ENCODE results near the gene FAM185A.
"Not testable (repeated sequence)": the region's sequence is repeated elsewhere in the genome, so short reads cannot be mapped to it uniquely, and the experiment has no call there.

The FAM185A gene

GRCh38 chr7:102836977-102837376 lies 88.2 kb downstream of the FAM185A start:
- Mint-ChIP-seq H3K4me1 (peaks cover 3% of the 10 kb centered on the region), H3K27ac (no peak overlapping the region), H3K9me3 (no peaks in the 10 kb centered on the region), H3K27me3 (no peaks in the 10 kb centered on the region), H3K36me3 (peaks cover 18% of the 10 kb centered on the region), H3K4me3 (no peak overlapping the region)

- H3K36me3 Mint-ChIP-seq = peaks cover 22% of the 10 kb centered on the region
- no peak overlapping the region for H3K4me3 Mint-ChIP-seq
- H3K27ac Mint-ChIP-seq = no peak overlapping the region
- no peaks in the 10 kb centered on the region for H3K9me3 Mint-ChIP-seq
- no peaks in the 10 kb centered on the region for H3K27me3 Mint-ChIP-seq
- H3K4me1 Mint-ChIP-seq = peaks cover 3% of the 10 kb centered on the region
Observed at GRCh38 chr7:102837802-102838201, 89.0 kb downstream of the FAM185A start.

DNA sequence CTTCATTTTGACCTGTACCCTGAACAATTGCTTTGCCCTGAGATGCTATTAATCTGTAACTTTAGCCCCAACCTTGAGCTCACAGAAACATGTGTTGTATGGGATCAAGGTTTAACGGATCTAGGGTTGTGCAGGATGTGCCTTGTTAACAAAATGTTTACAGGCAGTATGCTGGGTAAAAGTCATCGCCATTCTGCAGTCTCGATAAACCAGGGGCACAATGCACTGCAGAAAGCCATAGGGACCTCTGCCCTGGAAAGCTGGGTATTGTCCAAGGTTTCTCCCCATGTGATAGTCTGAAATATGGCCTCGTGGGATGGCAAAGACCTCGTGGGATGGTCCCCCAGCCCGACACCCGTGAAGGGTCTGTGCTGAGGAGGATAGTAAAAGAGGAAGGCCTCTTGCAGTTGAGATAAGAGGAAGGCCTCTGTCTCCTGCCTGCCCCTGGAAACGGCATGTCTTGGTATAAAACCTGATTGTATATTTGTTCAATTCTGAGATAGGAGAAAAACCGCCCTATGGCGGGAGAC lies 89.8 kb downstream of the FAM185A start:
- not testable (repeated sequence) for H3K4me1 Mint-ChIP-seq

DNA sequence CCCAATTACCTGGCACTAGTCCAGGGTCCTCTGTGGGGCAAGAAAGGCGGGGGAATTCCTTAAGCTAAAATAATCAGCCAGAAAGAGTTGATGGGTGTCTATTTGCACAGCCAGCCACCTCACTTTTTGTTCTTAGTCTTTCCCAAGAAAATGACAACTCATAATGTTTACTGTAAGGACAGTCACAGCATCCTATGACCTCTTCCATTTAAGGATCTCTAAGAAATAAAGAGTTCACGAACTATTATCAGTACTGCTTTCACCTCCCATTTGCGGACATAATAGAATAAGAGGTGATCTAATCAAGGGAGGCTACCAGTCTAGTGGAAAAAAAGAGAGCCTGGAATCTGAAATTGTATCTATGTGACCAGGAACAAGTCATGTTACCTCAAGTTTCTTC lies 91.6 kb downstream of the FAM185A start:
- H3K4me1 Mint-ChIP-seq = no peaks in the 10 kb centered on the region
- no peaks in the 10 kb centered on the region for H3K27me3 Mint-ChIP-seq
- no peaks in the 10 kb centered on the region for H3K9me3 Mint-ChIP-seq
- H3K27ac Mint-ChIP-seq = no peak overlapping the region
- no peak overlapping the region for H3K4me3 Mint-ChIP-seq
- H3K36me3 Mint-ChIP-seq = peaks cover 22% of the 10 kb centered on the region

More for the DNA sequence above, 89.8 kb downstream of the FAM185A start:
- H3K36me3 Mint-ChIP-seq = peaks cover 22% of the 10 kb centered on the region
- not testable (repeated sequence) for H3K9me3 Mint-ChIP-seq, H3K27ac Mint-ChIP-seq, H3K27me3 Mint-ChIP-seq, H3K4me3 Mint-ChIP-seq

- Mint-ChIP-seq H3K9me3 (no peaks in the 10 kb centered on the region), H3K27ac (no peak overlapping the region), H3K27me3 (no peaks in the 10 kb centered on the region), H3K4me3 (no peak overlapping the region), H3K36me3 (peaks cover 19% of the 10 kb centered on the region), H3K4me1 (no peaks in the 10 kb centered on the region)
Observed at GRCh38 chr7:102841290-102841689, 92.5 kb downstream of the FAM185A start.

- Mint-ChIP-seq H3K27ac (no peak overlapping the region), H3K9me3 (no peaks in the 10 kb centered on the region), H3K4me1 (no peaks in the 10 kb centered on the region), H3K27me3 (no peaks in the 10 kb centered on the region), H3K4me3 (no peak overlapping the region), H3K36me3 (peaks cover 12% of the 10 kb centered on the region)
Observed at GRCh38 chr7:102842284-102842683, 93.5 kb downstream of the FAM185A start.

- H3K4me3 Mint-ChIP-seq = no peak overlapping the region
- H3K36me3 Mint-ChIP-seq = peaks cover 6% of the 10 kb centered on the region
- no peak overlapping the region for H3K27ac Mint-ChIP-seq
- no peaks in the 10 kb centered on the region for H3K4me1 Mint-ChIP-seq
- no peaks in the 10 kb centered on the region for H3K27me3 Mint-ChIP-seq
- H3K9me3 Mint-ChIP-seq = no peaks in the 10 kb centered on the region
Observed at GRCh38 chr7:102843850-102844249, 95.1 kb downstream of the FAM185A start.

DNA sequence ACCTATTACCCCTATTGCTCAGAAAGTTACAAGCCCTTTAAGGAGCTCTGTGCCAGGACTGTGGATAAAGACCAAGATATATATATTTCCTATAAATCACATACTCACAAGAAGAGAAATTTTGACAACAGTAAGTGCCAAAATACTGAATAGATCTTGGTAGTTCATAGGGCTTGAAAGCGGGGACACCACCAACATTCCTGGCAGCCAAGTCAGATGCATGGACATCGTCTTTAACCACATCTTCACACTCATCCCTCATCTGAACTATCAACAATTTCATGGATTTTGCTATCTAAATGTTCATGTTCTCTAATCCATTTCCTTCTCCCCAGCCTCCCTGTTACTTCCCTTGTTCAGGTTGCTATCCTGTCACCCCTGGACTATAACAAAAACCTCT lies 96.5 kb downstream of the FAM185A start:
- H3K27me3 Mint-ChIP-seq = no peaks in the 10 kb centered on the region
- H3K9me3 Mint-ChIP-seq = no peaks in the 10 kb centered on the region
- no peak overlapping the region for H3K27ac Mint-ChIP-seq
- H3K4me1 Mint-ChIP-seq = no peaks in the 10 kb centered on the region
- H3K4me3 Mint-ChIP-seq = no peak overlapping the region
- peaks cover 7% of the 10 kb centered on the region for H3K36me3 Mint-ChIP-seq

GRCh38 chr7:102849079-102849478 lies 100.3 kb downstream of the FAM185A start:
- Mint-ChIP-seq H3K4me1 (no peaks in the 10 kb centered on the region), H3K9me3 (peaks cover 12% of the 10 kb centered on the region), H3K27me3 (no peaks in the 10 kb centered on the region), H3K4me3 (no peak overlapping the region), H3K36me3 (peaks cover 19% of the 10 kb centered on the region), H3K27ac (no peak overlapping the region)

DNA sequence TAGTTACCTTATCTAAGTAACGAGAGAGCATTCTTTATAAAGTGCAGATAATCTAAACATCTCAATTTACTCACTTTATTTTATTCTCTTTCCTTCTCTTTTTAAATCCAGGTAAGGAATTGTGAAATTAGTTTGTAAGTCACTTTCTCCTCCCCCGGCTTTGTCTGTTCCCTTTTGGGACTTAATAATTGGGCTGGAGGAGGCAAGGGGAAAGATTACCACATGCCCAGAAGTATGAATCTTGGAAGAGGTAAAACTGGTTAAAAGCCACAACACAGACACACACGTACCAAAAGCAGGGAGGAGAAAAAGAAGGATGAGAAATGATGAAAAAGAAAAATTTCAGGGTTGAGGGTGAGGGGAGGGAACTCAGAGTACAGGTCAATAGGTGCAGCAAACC lies 100.7 kb downstream of the FAM185A start:
- H3K27me3 Mint-ChIP-seq = no peaks in the 10 kb centered on the region
- no peaks in the 10 kb centered on the region for H3K4me1 Mint-ChIP-seq
- H3K9me3 Mint-ChIP-seq = peaks cover 12% of the 10 kb centered on the region
- H3K27ac Mint-ChIP-seq = no peak overlapping the region
- H3K36me3 Mint-ChIP-seq = peaks cover 19% of the 10 kb centered on the region
- H3K4me3 Mint-ChIP-seq = no peak overlapping the region

GRCh38 chr7:102856036-102856435 lies 107.2 kb downstream of the FAM185A start:
- Mint-ChIP-seq H3K4me3 (no peak overlapping the region), H3K27ac (no peak overlapping the region), H3K9me3 (peaks cover 12% of the 10 kb centered on the region), H3K27me3 (no peaks in the 10 kb centered on the region), H3K4me1 (no peaks in the 10 kb centered on the region), H3K36me3 (peaks cover 17% of the 10 kb centered on the region)
